NCI-H146 (cell line): ENCODE results near the gene AP5M1.
"Not testable (repeated sequence)": the region's sequence is repeated elsewhere in the genome, so short reads cannot be mapped to it uniquely, and the experiment has no call there.

Experiments used
- DNase-seq: peaks from one replicate; lab custom pipeline; 2025; lab: John Stamatoyannopoulos, UW

The AP5M1 gene

DNA sequence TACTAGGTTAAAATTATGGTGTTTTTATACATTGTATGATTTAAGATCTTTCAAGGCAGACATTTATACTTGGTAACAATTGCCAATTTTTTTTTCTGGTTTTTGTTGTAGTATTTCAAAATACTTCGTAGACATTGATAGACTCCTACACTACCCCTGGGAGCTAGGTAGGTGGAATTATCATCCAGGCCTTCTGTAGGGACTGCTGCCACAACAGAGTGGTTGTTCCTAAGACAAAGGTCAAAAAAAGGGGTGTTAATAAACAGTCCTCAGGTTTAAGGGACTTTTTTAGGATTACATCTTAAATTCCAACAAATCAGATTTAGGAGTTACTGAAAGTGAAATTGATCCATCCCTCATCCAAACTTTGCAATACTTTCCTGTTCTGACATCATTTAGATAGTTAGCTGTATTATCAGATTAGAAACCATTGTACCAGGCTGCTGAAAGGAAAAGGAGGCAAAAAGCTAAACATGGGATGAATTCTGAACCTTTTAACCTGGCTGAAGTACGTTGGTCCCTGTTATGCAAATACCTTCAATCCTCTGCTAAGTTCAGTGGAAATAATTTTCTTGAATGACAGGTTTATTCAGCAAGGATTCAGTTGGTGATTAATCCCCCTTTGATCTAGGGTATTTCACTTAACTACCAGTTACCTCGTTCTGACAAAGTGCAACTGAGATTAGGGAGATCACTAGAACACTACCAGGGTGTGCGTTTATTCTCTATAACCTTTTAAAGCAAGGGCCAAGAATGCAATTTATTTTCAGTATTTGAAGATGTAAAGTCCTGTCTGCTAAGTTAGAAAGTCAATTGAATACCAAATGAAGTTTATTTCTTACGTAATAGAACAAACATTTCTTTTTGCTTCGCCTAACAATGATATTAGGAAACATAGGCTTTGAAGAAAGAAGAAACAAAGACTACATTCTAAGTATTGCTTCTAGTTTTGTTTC is 23.2 kb downstream of the AP5M1 start:
- no peak for DNase-seq

DNA sequence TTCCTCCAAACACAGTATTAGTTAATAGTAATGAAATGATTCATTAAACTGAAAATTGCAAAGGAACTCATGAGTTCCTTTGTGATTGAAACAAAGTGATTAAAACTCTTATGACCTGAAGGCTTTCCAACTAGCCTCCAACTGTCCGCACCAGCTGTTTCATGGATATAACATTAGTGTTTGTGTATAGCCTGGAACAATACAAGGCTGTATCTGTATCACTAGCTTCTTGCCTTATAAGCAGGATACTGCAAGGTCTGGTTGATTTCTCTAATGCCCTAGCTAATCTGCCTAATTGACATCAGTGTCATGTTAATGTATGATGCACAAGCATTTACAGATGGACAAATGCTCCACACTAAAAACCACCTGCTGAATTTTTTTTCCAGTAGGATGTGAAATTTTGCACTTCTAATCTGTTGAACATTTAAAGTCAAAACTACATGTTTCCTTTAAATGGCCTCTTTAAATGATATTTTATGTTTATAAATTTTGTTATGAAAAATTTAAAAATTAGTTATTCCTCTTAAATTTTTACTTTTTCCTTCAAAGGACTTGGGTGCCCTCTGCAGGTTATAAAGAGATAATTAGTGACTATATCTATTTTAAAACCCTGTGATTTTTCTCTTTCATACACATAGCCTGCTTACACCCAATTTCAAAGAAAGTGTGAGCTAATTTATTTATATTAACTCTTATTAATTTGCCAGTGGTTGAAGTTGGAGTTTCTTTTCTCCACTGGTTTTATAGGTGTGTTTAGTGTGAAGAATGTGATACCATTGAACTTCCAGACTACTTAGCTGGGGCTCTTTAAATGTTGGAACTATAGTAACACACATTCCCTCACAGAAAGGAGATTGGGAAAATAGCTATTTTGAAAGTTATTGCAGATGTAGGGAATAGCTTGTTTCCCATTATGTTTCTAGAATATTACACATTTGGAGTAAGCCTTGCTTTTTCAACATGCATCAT is 25.4 kb downstream of the AP5M1 start:
- no peak for DNase-seq

DNA sequence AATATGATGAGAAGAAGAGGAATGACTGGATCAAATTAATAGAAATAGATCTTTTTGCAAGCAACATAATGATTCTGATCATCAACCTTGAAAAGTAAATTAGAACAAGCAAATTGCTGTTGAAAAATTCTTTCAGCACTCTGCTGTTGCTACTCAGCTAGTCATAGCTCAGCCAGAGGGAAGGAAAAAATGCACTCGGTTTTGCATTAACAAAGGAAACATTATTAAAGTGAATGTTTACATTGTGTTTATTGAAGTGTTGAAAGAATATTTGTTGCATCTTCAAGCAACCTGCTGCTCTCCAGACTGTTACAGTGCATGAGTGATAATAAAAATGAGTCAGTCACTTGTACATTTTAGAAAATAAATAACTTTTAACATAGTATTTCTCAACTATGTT is 26.5 kb downstream of the AP5M1 start:
- no peak for DNase-seq

DNA sequence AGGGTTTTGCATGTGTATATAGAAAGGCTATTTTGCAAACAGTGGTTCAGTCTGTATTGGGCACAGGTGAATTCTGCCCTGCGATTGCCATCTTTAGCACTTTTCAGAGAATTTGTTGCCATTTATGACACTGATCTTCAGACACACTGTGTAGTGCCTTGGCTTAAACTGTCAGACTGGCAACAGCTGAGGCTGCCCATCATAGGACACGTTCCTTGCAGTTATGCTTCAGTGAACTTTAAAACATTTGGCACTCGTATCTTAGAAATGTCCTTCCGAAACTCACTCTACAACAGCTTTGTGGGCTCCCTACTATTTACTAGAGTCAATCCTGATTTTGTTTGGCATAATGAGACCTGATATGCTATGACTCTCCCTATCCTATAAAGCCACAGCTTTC is 29.1 kb downstream of the AP5M1 start:
- no peak for DNase-seq

DNA sequence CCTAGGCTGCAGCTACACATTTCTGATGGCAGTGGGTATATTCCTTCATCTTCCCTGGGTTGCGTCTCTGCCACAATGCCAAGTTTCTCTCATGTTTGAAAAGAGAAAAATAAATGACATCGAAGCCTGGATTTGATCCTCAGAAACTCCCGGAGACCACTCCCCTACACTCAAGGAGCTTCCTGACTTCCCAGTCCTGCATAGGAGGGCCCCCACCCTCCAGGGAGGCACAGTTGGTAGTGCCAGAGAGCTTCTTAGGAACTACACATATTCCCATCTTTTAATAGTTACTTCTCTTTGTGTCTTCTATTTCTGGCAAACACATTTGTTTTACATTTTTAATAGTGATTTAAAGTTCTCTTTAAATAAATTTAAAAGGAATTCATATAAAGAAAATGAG is 30.7 kb downstream of the AP5M1 start:
- no peak for DNase-seq

DNA sequence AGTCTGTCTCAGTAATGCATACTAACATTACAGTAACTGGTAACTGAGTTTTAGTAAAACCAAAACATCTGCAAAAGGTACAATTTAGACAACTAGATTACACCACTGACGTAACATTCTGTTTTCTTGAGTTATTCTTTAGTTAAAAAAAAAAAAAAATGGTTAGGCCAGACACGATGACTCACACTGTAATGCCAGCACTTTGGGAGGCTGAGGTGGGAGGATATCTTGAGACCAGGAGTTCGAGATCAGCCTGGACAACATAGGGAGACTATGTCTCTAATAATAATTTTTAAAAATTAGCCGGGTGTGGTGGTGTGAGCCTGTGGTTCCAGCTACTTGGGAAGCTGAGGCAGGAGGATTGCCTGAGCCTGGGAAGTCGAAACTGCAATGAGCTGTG is 34.1 kb downstream of the AP5M1 start:
- no peak for DNase-seq

DNA sequence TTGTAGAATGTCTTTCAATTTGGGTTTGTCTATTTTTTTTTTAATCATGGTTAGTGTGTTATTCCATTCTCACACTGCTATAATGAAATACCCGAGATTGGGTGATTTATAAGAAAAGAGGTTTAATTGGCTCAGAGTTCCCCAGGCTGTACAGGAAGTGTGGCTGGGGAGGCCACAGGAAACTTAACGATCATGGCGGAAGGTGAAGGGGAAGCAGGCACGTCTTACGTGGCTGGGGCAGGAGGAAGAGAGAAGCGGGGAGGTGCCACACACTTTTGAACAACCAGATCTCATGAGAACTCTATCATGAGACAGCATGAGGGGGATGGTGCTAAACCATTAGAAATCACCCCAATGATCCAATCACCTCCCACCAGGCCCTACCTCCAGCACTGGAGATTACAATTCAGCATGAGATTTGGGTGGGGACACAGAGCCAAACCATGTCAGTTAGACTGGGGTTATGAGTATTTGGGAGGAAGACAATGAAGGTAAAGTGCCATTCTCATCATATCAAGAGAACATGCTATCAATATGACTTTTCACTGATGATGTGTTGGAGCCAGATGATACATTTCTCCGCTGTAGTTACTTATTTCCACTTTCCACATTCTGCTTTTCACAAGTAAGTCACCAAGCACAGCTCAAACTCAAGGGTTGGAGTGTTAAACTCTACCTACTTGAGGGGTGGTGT is 45.8 kb downstream of the AP5M1 start:
- no peak for DNase-seq

DNA sequence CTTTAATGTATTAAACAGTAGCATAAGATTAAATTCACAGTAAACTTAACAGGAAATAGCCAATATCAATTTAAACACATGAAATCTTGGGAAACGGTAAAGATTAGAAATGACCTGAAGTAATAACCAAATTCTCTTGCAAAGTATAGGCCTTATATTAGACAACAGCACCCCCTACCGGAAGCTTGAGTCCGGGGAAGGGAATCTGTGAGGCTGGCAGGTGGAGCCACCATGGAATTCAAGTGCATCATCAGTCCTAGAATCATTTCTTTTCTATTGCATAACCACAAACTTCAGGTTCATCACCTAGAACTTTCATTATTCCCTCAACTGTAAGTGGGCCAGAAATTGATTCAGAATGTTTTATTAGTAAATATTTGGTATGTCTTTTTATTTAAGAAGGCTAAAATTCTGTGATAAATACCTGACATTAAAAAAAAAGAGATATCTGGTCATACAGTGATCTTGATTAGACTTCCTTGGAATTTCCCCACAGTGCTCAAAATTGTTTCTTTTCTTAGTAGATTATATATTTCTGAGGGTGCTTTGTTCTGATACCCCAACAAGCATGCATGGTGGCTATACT is 48.6 kb downstream of the AP5M1 start:
- DNase-seq, result peak; percentile 70

DNA sequence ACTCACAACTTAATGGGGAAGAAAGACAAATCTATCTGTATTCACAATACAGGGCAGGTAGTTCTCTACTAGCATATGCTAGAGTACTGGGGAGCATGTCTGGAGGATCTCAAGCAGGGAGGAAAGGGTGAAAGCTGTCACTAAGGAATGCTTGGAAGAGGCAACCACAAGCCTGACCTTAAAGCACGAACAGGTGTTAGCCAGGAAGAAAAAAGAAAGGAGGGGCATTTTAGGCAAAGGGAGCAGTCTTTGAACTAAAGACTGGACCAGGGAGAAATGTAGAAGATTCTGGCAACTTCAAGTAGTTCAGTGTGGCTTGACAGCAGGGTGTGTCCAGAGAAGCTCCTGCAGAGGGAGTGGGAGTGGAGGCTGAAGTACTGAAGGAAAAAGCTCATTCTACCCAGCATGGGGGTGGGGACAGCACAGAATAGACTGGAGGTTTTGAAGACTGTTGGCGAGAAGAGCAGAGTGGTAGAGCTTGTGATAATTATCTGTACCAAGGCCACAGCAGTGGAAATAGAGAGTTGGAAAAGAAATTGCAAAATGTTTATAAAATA is 50.9 kb downstream of the AP5M1 start:
- DNase-seq, result no peak

DNA sequence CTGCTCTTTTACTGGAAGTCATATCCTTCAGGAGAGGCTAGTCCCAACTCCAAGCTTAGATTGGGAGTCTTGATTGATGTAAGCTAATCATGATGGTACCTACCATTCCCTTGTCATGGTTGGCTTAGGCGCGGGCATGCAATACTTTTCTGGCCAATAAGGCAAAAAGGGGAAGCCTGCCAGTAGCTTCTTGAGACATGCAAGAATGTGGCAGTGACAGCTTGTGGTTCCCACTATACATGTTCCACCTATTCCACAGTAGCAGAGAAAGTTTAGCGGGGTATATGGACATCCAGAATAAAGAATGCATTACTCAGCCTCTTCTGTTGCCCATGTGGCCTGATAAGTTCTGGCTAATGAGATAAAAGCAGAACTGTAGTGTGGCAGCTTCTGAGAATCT is 55.0 kb downstream of the AP5M1 start:
- DNase-seq, result no peak

DNA sequence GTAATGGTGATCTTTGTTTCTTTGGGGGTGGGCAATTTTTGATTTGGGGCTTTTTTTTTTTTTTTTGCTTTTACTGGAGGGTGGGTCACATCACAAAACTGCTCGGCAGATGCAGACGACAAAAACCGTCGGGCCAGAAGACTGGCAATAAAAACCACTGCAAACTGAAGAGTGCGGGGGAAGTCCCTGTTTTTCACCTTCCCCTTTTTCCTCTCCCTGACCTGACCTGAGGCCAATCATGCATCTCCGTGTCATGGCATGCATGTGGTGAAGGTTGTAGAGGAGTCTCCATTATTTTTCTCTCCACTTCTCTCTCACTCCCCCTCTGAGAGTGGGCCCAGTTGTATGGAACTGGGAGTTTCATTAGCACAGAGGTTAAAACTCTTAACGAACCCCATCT is 57.5 kb downstream of the AP5M1 start:
- DNase-seq, result no peak

DNA sequence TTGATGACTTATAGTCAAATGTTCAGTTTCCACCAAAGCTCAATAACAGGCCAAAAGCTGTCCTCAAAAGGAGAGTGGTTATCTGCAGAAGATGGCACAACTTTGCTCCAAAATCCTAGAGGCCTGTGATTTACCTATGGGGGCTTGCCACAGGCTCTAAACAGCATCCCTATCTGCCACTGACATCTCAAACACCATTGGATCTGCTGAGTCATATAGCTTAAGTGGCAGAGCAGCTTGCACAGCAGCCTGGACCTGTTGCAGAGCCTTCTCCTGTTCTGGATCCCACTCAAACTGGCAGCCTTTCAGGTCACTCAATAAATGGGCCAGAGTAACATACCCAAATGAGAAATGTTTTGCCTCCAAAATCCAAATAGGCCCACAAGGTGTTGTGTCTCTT is 61.1 kb downstream of the AP5M1 start:
- DNase-seq, result no peak

DNA sequence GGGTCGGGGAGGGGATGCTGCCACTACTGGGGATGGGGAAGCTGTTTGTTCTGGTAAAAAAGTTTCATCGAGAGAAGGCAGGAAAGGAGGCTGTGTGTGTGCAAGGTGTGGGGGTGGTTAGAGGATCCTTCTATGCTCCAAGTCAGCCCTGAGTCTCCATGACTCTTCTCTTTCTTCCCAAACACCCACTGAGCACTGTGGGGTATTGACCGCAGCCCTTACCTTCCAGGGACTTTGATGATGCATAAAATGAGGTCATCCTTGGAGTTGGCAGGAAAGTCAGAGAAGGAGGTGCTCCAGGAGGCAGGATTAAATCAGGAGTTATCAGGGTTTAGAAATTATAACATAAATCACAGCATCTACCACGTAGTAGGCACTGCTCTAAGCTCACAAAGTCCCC is 63.7 kb downstream of the AP5M1 start:
- DNase-seq, result not testable (repeated sequence)

DNA sequence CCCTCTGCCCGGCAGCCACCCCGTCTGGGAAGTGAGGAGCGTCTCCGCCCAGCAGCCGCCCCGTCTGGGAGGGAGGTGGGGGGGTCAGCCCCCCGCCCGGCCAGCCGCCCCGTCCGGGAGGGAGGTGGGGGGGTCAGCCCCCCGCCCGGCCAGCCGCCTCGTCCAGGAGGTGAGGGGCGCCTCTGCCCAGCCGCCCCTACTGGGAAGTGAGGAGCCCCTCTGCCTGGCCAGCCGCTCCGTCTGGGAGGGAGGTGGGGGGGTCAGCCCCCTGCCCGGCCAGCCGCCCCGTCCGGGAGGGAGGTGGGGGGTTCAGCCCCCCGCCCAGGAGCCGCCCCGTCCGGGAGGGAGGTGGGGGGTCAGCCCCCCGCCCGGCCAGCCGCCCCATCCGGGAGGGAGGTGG is 65.0 kb downstream of the AP5M1 start:
- DNase-seq, result not testable (repeated sequence)

DNA sequence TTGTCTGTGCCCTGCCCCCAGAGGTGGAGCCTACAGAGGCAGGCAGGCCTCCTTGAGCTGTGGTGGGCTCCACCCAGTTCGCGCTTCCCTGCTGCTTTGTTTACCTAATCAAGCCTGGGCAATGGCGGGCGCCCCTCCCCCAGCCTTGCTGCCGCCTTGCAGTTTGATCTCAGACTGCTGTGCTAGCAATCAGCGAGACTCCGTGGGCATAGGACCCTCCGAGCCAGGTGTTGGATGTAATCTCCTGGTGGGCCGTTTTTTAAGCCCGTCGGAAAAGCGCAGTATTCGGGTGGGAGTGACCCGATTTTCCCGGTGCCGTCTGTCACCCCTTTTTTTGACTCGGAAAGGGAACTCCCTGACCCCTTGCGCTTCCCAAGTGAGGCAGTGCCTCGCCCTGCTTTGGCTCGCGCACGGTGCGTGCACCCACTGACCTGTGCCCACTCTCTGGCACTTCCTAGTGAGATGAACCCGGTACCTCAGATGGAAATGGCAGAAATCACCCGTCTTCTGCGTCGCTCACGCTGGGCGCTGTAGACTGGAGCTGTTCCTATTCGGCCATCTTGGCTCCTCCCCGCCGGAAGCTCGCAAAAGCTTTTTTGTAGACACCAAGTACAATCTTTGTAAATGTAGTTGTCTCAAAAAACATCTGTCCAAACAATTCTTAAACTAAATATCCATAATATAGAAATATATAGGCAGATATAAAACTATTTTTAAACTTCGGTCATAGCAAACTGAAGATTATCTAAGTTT is 75.0 kb downstream of the AP5M1 start:
- DNase-seq, result not testable (repeated sequence)

DNA sequence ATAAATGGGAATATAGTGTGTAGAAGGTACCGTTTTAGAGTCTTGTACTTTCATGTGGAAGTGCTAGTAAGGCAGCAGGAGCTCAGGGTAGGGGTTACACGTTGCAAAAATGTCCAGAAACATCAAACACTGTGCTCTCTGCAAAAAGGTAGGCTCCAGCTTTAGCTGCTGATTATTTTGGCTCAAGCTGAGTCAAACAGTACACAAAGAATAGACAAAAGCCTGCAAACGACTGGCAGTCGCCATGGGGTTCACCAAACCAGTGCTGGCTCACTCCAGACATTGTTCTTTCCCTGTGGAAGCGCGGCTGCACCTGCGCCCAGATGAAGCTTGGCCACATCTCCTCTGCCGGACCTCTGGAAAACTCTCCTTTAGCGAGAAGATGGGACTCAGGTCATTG is 76.3 kb downstream of the AP5M1 start:
- DNase-seq, result peak; percentile 68

DNA sequence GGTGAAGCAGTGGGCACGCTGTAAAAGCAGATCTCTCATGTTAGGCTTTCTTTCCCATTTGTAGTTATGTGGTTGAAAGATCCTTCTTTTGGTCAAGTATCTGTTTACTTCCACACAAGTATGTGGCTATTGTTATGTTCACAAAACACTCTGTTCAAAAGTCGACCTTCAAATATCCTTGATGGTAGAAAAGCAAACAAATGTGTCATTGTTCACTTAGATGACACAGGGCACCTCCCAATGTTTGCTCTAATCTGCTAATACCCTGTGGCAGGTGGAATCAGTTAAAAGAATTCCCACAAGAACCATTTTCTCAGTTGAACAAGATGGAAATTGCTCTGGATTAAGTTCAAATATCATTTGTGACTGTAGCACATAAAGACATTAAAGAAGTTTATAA is 78.0 kb downstream of the AP5M1 start:
- DNase-seq, result peak; percentile 66
